Esophagus squamous epithelium (tissue), 4 donors: ENCODE results near the gene PRXL2C.

Experiments used
- POLR2A ChIP-seq, 4 donors: fragments of 450-650 bp; IDR thresholded peaks; one replicate each; pipeline ENCODE4 v1.6.1; 2017; ENCODE audit warnings: antibody characterized with exemption in 4 of 4, mild to moderate bottlenecking in 4 of 4, moderate library complexity in 3 of 4
- TF ChIP-seq, protein P1 (sequence below), 6 experiments: fragments of 450-650 bp in 4 of 6; fragments of 200-600 bp in 2 of 6; sonication (generic) in 2 of 6; IDR thresholded peaks; one replicate each; pipeline ENCODE4 v1.5.1; 2016 to 2019; ENCODE audit warnings: antibody characterized with exemption in 6 of 6, mild to moderate bottlenecking in 4 of 6, moderate library complexity in 4 of 6

DNA sequence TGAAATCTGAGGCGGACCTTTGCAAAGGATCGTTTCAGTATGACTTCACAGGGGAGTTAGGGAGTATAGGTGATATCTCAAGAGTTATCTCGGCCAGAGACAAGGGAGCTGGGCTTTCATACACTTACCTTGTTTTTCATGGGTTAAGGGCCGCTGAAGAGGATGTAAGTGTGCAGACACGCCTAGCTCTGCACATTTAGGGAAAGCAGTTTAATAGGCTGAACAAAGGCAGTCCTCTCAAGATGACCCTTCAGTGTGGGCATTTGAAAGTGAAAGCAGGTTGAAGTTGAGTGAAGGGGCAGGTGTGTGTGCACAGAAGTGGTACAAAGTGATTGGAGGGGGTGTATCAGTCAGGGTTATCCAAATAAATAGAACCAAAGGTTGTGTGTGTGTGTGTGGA, 33.1 kb upstream of the PRXL2C start:
- TF ChIP-seq POLR2A (IDR thresholded peaks at IDR 0.05): no peak
- TF ChIP-seq, protein P1, sequence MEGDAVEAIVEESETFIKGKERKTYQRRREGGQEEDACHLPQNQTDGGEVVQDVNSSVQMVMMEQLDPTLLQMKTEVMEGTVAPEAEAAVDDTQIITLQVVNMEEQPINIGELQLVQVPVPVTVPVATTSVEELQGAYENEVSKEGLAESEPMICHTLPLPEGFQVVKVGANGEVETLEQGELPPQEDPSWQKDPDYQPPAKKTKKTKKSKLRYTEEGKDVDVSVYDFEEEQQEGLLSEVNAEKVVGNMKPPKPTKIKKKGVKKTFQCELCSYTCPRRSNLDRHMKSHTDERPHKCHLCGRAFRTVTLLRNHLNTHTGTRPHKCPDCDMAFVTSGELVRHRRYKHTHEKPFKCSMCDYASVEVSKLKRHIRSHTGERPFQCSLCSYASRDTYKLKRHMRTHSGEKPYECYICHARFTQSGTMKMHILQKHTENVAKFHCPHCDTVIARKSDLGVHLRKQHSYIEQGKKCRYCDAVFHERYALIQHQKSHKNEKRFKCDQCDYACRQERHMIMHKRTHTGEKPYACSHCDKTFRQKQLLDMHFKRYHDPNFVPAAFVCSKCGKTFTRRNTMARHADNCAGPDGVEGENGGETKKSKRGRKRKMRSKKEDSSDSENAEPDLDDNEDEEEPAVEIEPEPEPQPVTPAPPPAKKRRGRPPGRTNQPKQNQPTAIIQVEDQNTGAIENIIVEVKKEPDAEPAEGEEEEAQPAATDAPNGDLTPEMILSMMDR (IDR thresholded peaks at IDR 0.05): no peak
